GM12874 (cell line): ENCODE data around the gene CDH23.

ENCODE experiments used
- TF ChIP-seq, protein P1 (sequence below): IDR thresholded peaks from 2 replicates; pipeline ENCODE4 v1.5.1; 2011; ENCODE audit warnings: low read depth, mild to moderate bottlenecking, control low read depth, low read length, moderate library complexity; ENCODE audit not compliant: insufficient read depth

Gene CDH23

DNA sequence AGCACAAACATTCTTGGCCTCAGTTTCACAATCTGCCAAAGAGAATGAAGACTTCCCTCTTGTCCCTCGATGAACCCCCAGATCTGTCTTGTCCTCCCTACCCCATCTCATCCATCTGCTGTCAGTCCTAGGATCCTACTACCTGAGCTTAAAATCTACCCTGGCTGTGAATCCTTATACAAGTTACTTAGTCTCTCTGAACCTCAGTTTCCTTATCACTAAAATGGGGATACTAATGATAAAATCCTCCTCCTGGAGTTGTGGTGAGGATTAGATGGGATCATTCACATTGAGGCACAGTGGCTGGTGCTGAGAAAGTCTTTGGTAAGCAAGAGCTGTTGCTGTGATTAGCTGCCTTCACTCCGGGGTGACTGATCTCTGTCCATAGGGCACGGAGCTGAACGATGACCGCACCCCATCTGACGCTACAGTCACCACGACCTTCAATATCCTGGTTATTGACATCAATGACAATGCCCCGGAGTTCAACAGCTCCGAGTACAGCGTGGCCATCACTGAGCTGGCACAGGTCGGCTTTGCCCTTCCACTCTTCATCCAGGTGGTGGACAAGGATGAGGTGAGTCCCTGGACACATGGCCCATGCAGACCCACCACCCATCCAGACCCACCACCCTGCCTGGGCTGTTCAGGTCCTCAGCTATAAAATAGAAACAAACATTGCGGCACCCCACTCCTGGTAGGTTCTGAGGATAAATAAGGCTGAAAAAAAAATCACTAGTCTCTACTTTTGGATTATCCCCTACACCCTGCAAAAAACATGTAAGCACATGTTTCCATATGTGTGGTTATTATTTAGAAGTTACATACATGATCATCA lies 220.3 kb downstream of the CDH23 start:
- TF ChIP-seq, protein P1, sequence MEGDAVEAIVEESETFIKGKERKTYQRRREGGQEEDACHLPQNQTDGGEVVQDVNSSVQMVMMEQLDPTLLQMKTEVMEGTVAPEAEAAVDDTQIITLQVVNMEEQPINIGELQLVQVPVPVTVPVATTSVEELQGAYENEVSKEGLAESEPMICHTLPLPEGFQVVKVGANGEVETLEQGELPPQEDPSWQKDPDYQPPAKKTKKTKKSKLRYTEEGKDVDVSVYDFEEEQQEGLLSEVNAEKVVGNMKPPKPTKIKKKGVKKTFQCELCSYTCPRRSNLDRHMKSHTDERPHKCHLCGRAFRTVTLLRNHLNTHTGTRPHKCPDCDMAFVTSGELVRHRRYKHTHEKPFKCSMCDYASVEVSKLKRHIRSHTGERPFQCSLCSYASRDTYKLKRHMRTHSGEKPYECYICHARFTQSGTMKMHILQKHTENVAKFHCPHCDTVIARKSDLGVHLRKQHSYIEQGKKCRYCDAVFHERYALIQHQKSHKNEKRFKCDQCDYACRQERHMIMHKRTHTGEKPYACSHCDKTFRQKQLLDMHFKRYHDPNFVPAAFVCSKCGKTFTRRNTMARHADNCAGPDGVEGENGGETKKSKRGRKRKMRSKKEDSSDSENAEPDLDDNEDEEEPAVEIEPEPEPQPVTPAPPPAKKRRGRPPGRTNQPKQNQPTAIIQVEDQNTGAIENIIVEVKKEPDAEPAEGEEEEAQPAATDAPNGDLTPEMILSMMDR: no peak

DNA sequence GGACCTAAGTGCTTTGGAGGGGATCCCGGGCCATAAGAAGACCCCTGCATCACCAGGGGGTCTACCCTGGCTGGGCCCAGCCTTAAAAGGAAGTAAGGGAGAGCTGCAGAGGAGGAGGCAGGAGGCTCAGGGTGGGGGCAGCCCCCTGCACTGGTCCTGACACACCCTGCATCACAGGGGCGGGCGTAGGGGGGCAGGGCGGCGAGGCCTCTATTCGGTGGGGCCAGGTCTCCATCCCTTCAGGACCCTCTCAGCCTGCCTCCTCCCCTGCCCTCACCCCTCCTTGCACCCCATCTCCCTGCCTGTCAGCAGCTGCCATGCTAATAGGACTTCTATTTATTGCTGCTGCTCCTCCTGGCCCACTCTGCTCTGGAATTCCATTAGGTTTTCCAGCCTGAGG lies 221.5 kb downstream of the CDH23 start:
- TF ChIP-seq, protein P1: no peak

DNA sequence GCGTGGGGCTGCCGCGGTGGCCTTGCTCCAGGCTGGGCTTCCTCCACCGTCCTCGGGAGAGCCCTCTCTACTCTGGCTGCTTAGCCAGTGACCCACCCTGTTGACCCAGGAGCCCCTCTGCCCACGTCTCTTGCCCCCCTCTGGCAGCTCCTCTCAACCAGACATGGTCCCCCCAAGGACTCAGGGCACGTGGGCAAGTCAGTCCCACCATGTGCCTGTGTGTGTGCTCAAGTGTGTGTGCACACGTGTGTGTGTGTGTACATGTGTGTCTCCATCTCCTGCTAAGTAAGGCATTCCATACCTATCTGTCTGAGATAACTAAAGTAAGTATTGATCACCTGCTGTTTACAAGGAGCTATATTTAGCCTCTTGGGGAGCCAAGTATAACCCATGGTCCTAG lies 221.9 kb downstream of the CDH23 start:
- TF ChIP-seq, protein P1: no peak

DNA sequence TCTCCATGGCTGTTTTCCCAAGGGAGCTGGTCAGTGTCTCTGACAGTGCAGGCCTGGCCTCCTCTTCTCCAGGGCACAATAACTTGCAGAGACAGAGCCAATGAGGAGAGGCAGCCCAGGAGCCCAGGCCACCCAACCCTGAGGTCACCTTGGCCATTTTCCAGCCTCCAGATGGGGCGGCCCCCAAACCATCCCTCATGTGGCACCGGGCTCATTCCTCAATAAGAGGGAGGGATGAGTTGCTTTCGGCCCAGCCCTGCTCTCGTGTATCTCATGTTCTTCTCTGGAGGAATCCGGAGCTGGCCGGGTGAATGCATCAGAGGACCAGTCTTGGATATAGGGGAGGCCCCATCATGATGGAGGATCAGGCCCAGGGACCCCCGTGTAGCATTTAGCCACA lies 223.9 kb downstream of the CDH23 start:
- TF ChIP-seq, protein P1: no peak

DNA sequence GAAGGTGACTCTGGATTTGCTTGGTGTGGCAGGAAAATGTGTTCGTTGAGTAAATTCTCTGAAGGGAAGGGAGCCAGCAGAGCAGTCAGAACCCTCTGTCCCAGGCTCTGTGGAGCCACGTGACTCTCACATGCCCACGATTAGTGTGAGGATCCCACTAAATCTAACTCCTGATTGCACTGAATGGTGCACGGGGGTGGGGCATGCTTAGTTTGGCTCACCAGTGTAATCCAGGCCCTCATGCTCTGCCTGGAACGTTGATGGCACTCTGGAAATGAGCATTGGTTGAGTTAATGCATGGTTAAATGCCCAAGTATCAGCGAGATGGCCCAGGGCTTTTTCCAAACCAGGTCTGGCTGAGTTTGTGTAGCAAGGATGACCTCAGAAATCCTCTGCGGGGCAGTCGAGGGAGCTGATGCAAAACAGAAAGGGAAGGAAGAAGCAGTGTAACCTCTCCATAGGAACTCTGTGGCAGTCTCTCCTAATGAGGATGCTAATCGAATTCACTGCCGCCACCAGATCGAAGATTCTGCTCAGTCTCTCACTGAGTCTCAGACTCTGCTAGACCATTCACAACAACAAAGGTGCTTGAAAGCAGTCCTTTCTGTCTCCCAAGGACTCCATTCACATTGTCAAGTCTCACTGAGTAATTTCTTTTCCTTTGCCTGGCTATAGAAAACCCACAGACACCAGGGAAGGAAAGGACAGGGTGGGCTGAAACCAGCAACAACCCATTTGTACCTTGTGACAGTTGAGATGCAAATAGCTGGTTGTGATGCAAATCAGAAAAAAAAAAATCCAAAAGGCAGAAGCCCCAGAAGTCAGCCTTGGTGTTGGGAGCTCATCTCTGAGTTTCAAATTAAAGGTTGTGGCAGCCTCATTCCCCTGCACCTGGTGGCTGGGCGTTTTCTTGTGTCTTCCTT lies 224.8 kb downstream of the CDH23 start:
- TF ChIP-seq, protein P1: no peak

DNA sequence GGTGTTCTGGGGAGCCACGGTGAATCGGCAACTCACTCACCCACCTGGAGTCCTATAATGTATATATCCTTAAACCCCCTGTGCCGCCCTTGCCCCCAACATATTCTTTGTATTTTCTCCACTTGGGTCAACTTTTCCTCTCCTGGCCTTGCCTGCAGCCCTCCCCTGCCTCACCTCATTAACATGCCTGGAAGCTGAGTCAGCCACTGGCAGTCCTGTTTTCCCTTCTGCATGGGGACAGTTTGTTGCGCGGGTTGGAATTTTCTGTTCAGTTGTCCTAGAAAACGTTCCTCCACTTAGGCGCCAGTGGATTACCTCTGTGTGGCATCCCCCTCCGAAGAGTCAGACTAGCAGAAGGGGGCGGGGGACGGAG lies 225.4 kb downstream of the CDH23 start:
- TF ChIP-seq, protein P1: no peak

DNA sequence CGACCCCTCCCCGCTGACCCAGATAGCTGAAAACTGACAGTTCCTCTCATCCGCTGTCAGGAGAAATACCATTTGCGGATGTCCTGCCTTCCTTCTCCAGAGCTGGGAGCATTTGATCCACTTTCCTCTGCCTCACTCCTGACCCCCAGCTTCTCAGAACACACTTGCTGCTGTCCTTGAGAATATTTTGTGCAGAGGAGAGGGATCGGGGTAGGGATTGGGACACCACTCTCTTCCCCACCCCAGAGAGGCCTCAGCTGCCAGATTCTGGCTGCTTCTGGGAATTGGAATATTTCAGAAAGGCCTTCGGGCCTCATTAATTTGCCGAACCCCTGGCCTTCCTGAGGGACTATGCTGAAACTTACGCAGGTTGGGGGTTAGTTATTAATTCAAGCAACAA lies 225.9 kb downstream of the CDH23 start:
- TF ChIP-seq, protein P1: no peak
